Keratinocyte (primary cell): ENCODE results near the gene LITAFD.

Experiments
- EZH2 ChIP-seq: IDR thresholded peaks from one replicate; pipeline ENCODE4 v1.6.1; 2012; ENCODE audit warnings: inconsistent platforms, mild to moderate bottlenecking, low read length, moderate library complexity
- TF ChIP-seq, protein P1 (sequence below), 3 experiments: IDR thresholded peaks in 1 of 3; conservative IDR thresholded peaks in 1 of 3; optimal IDR thresholded peaks in 1 of 3; 2 replicates in 2 of 3; 3 replicates in 1 of 3; pipeline versions ENCODE3 to v1.5.1; 2011; ENCODE audit warnings: low read length in 3 of 3, mild to moderate bottlenecking in 3 of 3, moderate library complexity in 2 of 3, control low read depth in 1 of 3, inconsistent platforms in 1 of 3; ENCODE audit not compliant: insufficient read depth in 2 of 3; ENCODE audit errors: extremely low read depth in 1 of 3

DNA sequence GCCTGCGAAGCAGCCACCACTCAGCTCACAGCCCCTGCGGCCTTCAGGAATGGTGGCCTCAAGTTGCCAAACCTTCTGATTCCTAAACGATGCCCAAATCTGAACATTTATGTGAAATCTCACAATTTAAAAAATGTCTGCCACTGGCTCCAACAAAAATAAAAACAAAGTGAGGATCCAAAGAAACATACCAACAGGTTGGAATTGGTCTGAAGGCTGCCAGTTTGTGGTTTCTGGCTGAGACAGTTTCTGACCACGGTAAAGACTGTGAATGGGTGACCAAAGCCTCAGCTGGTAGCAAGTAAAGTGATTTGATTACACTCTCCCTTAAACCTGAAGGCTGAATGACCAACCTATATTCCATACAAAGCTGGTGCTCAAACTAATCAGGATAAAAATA, 24.9 kb downstream of the LITAFD start:
- TF ChIP-seq, protein P1, sequence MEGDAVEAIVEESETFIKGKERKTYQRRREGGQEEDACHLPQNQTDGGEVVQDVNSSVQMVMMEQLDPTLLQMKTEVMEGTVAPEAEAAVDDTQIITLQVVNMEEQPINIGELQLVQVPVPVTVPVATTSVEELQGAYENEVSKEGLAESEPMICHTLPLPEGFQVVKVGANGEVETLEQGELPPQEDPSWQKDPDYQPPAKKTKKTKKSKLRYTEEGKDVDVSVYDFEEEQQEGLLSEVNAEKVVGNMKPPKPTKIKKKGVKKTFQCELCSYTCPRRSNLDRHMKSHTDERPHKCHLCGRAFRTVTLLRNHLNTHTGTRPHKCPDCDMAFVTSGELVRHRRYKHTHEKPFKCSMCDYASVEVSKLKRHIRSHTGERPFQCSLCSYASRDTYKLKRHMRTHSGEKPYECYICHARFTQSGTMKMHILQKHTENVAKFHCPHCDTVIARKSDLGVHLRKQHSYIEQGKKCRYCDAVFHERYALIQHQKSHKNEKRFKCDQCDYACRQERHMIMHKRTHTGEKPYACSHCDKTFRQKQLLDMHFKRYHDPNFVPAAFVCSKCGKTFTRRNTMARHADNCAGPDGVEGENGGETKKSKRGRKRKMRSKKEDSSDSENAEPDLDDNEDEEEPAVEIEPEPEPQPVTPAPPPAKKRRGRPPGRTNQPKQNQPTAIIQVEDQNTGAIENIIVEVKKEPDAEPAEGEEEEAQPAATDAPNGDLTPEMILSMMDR (optimal IDR thresholded peaks at IDR 0.05 in 1 of 3, IDR thresholded peaks at IDR 0.05 in 1 of 3, conservative IDR thresholded peaks at IDR 0.05 in 1 of 3; ENCODE audit: extremely low read depth in 1 of 3, insufficient read depth in 2 of 3, low read length in 3 of 3), result no peak
- no peak for TF ChIP-seq EZH2
